ENCODE data around the gene IFI6. TPM values are rescaled to one million over a fixed set of nuclear protein-coding genes. Genes with fewer than 3 reads are reported as not detected.

IFI6 gene
- total and polyA plus RNA-seq, 10 donors: 41.6 to 85.8 (median 62.7) TPM

DNA sequence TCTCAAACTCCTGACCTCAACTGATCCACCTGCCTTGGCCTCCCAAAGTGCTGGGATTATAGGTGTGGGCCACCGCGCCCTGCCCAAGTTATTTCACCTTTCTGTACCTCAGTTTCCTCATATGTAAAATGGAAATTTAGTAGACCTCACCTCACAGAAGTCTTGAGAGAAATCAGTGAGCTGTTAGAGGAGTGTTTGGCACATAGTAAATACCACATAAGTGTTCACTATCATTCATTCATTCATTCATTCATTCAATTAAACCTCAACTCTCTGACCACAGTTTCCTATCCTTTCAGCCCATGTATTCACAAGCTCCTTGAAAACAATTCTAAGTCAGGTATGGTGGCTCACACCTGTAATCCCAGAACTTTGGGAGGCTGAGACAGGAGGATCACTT, 33.2 kb downstream of the IFI6 start:
- TF ChIP-seq POLR2A (IDR thresholded peaks at IDR 0.05) (no peak), POLR2AphosphoS5 (IDR thresholded peaks at IDR 0.05) (no peak)
- TF ChIP-seq, protein P1, sequence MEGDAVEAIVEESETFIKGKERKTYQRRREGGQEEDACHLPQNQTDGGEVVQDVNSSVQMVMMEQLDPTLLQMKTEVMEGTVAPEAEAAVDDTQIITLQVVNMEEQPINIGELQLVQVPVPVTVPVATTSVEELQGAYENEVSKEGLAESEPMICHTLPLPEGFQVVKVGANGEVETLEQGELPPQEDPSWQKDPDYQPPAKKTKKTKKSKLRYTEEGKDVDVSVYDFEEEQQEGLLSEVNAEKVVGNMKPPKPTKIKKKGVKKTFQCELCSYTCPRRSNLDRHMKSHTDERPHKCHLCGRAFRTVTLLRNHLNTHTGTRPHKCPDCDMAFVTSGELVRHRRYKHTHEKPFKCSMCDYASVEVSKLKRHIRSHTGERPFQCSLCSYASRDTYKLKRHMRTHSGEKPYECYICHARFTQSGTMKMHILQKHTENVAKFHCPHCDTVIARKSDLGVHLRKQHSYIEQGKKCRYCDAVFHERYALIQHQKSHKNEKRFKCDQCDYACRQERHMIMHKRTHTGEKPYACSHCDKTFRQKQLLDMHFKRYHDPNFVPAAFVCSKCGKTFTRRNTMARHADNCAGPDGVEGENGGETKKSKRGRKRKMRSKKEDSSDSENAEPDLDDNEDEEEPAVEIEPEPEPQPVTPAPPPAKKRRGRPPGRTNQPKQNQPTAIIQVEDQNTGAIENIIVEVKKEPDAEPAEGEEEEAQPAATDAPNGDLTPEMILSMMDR (IDR thresholded peaks at IDR 0.05 in 8 of 11, conservative IDR thresholded peaks at IDR 0.05 in 3 of 11): no peak
- WGBS, 5 donors: 93 to 100% (median 96%) methylated on average over 2 of the region's 2 CpGs

DNA sequence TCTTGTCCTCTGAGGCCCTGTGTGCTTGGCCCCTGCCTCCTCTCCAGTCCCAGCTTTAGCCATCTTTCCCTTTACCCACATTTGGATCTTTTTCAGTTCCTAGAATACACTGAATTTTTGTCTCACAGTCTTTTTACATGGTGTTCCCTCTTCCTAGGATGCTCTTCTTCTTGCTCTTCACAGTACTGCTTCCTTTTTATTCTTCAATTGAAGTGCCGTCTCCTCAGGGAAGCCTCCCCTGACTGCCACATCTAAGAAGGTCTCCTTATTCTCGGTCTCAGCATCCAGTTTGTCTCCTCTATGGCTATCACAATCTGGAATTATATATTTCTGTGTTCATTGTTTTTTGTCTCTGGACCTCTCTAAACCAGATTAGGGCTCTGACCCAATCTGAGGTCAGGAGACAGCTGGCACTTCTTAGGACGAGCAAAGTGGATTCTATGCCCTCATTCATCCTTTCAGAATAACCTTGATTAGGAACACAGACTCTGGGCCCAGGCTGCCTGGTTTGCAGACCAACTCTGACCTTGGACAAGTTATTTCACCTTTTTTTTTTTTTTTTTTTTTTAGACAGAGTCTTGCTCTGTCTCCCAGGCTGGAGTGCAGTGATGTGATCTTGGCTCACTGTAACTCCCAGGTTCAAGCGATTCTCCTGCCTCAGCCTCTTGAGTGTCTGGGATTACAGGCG, 33.8 kb downstream of the IFI6 start:
- H3K4me1 ChIP-seq: peaks cover 18 to 64% (median 43%) of the 10 kb centered on the region in 6 donors
- DNase-seq: peak; percentile 10
- H3K27me3 ChIP-seq (replicated peaks in 1 of 7): no peaks in the 10 kb centered on the region
- WGBS, 5 donors: 58 to 83% (median 76%) methylated on average over 5 of the region's 5 CpGs
- no peak overlapping the region for H3K4me3 ChIP-seq
- intact Hi-C loops (cut with DNase I; ENCODE audit: low total_unique reads): no loop called here
- TF ChIP-seq, protein P1 (IDR thresholded peaks at IDR 0.05 in 8 of 11, conservative IDR thresholded peaks at IDR 0.05 in 3 of 11): no peak
- TF ChIP-seq POLR2AphosphoS5 (IDR thresholded peaks at IDR 0.05) (no peak), POLR2A (IDR thresholded peaks at IDR 0.05) (no peak)
- no peaks in the 10 kb centered on the region for H3K9me3 ChIP-seq
- H3K36me3 ChIP-seq: no peaks in the 10 kb centered on the region
- H3K27ac ChIP-seq: peak overlapping the region in 2 of 8 donors; percentile 18 to 98

More for the DNA sequence above, 33.2 kb downstream of the IFI6 start:
- H3K27ac ChIP-seq: peak overlapping the region in 1 of 8 donors; percentile 18
- peak; percentile 9 for DNase-seq
- H3K36me3 ChIP-seq: no peaks in the 10 kb centered on the region
- intact Hi-C loops (cut with DNase I; ENCODE audit: low total_unique reads): no loop called here
- H3K27me3 ChIP-seq (replicated peaks in 1 of 7): no peaks in the 10 kb centered on the region
- H3K4me1 ChIP-seq: peaks cover 12 to 64% (median 41%) of the 10 kb centered on the region in 6 donors
- H3K4me3 ChIP-seq: no peak overlapping the region
- no peaks in the 10 kb centered on the region for H3K9me3 ChIP-seq

DNA sequence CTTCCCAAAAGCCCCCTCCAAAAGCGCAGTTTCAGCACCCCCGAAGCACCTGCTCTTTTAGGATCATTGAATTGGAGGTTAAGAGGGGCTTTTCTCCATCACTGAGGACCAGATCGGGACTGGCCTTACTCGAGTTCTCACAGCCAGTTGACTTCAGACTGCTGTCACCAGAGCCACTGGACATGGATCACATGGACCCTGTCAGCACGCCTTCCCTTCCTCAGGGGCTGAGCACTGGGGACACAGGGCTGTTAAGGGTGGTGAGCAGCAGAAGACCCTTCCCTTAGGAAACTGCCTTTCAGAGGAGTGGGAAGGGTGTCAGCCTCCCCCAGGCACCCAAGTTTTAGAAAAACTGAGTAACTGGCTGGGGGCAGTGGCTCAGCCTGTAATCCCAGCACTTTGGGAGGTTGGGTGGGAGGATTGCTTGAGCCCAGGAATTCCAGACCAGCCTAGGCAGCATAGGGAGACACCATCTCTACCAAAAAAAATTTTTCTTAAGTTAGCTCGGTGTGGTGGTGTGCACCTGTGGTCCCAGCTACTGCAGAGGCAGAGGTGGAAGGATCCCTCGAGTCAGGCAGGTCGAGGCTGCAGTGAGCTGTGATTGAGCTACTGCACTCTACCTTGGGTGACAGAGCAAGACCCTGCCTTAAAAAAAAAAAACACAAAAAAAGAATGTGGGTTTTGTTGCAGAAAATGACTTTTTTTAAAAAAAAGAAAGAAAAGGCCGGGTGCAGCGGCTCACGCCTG, 36.4 kb downstream of the IFI6 start:
- Histone ChIP-seq H3K27me3 (replicated peaks in 1 of 7) (no peaks in the 10 kb centered on the region), H3K36me3 (no peaks in the 10 kb centered on the region), H3K4me1 (peaks cover 44 to 87% (median 70%) of the 10 kb centered on the region in 6 donors), H3K27ac (peak overlapping the region; percentile 79 to 98 (median 93)), H3K9me3 (no peaks in the 10 kb centered on the region), H3K4me3 (peak overlapping the region in 5 of 8 donors; percentile 48 to 74 (median 50))
- TF ChIP-seq, protein P1 (IDR thresholded peaks at IDR 0.05 in 8 of 11, conservative IDR thresholded peaks at IDR 0.05 in 3 of 11): no peak
- TF ChIP-seq POLR2AphosphoS5 (IDR thresholded peaks at IDR 0.05) (no peak), POLR2A (IDR thresholded peaks at IDR 0.05) (no peak)
- intact Hi-C loops (cut with DNase I; ENCODE audit: low total_unique reads): no loop called here
- WGBS, 5 donors: 80 to 83% (median 81%) methylated on average over 11 of the region's 11 CpGs
- peak; percentile 74 for DNase-seq

DNA sequence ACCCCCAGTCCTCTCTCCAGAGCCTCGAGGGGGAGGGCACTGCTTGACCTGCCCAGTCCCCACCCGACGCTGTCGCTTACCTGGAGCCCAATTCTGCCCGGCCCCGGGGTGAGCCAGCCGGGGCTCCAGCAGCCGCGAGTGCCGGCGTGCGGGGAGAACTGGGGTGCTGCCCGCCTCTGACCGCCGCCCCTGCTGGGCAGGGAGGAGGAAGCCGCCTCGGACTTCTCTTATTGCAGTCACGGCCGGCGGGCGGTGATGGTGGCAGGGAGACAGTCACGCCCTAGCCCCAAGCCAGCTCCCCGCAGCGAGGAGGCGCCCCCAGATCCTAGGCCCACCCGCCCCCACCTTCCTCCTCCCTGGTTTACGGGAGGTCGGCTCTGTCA, 37.0 kb downstream of the IFI6 start, which contains the start of gene FGR:
TSS of gene FGR (minus strand) at position 201 of the 383 bp plus-strand sequence. CDS start 11,269 bp downstream, outside the sequence.
- H3K36me3 ChIP-seq: no peaks in the 10 kb centered on the region
- intact Hi-C loops (cut with DNase I; ENCODE audit: low total_unique reads): no loop called here
- H3K27me3 ChIP-seq (replicated peaks in 1 of 7): no peaks in the 10 kb centered on the region
- peak within 1 kb of the TSS; percentile 31 to 74 (median 49) for H3K4me3 ChIP-seq
- 4 to 28% (median 22%) methylated on average over 10 to 28 of the region's 28 CpGs for WGBS, 5 donors
- peaks cover 49 to 93% (median 75%) of the 10 kb centered on the region in 6 donors for H3K4me1 ChIP-seq
- H3K9me3 ChIP-seq: no peaks in the 10 kb centered on the region
- TF ChIP-seq POLR2AphosphoS5 (IDR thresholded peaks at IDR 0.05) (peak; percentile 56 to 88 (median 67)), POLR2A (IDR thresholded peaks at IDR 0.05) (peak in 1 of 3 donors; percentile 45)
- TF ChIP-seq, protein P1 (IDR thresholded peaks at IDR 0.05 in 8 of 11, conservative IDR thresholded peaks at IDR 0.05 in 3 of 11): peak in 2 of 11 experiments; percentile 20 to 36
- peak within 1 kb of the TSS; percentile 79 to 98 (median 93) for H3K27ac ChIP-seq
- DNase-seq: peak; percentile 94

Data from spleen (tissue), 11 donors.